HepG2 (cell line): ENCODE measurements around the gene FIBCD1. TPM values are rescaled to one million over a fixed set of nuclear protein-coding genes. Genes with fewer than 3 reads are reported as not detected.

ENCODE experiments used
- ATAC-seq: fragments of 200-7000 bp; cut with Tn5 transposase; 3 replicates; pipeline ENCODE4 v1.9.1; 2020; ENCODE audit warnings: mild to moderate bottlenecking, moderate library complexity
- BruUV-seq: library from RNA; stranded (reverse); fragments of 400-500 nt; replicated peaks from 2 replicates; lab custom pipeline; 2021; lab: Mats Ljungman, UMichigan
- CTCF ChIA-PET: fragments of 300-600 bp; formaldehyde crosslinking; extraction: SDS; loops from one replicate; lab custom pipeline; 2021; ENCODE audit warnings: low total read pairs, inconsistent platforms, low intra/inter-chr PET ratio; lab: Yijun Ruan, JAX
- POLR2A ChIA-PET: fragments of 350-600 bp; sonication (Branson Sonifier 250); formaldehyde crosslinking; loops from one replicate; lab custom pipeline; 2020; ENCODE audit warnings: antibody characterized with exemption, inconsistent platforms; lab: Yijun Ruan, JAX
- DNase-seq: peaks from one replicate; pipeline ENCODE4 v3.0.0-alpha.2; 2015; ENCODE audit warnings: low spot score
- FAIRE-seq: peaks from 3 replicates; lab custom pipeline; 2011; peaks lifted over from hg19 to GRCh38; lab: Jason Lieb, UNC
- H2AFZ ChIP-seq: one replicate; pipeline ENCODE4 v1.6.1; 2011; ENCODE audit warnings: low read length, inconsistent platforms
- H3K27ac ChIP-seq: fragments of 300-600 bp; 3 replicates; pipeline ENCODE4 v1.8.0; 2011; ENCODE audit warnings: mixed run types, mild to moderate bottlenecking, mixed read lengths, low read length, inconsistent platforms; ENCODE audit not compliant: insufficient read depth; ENCODE audit errors: extremely low read length
- H3K27me3 ChIP-seq, 2 experiments: fragments of 200-600 bp in 1 of 2; 2 replicates in 1 of 2; 3 replicates in 1 of 2; pipeline versions ENCODE4 v1.6.0 to v1.8.0; 2011; ENCODE audit warnings: low read length in 2 of 2, mild to moderate bottlenecking in 2 of 2, moderate library complexity in 2 of 2, inconsistent platforms in 1 of 2; ENCODE audit not compliant: insufficient read depth in 2 of 2, control insufficient read depth in 1 of 2
- H3K36me3 ChIP-seq, 2 experiments: fragments of 200-600 bp in 1 of 2; replicated peaks in 1 of 2; 2 replicates in 1 of 2; 3 replicates in 1 of 2; pipeline versions ENCODE4 v1.5.1 to v1.8.0; 2011; ENCODE audit warnings: low read length in 2 of 2, inconsistent platforms in 1 of 2; ENCODE audit not compliant: insufficient read depth in 2 of 2, control insufficient read depth in 1 of 2
- H3K4me1 ChIP-seq: 2 replicates; pipeline ENCODE4 v1.5.1; 2012; ENCODE audit warnings: low read length, inconsistent platforms; ENCODE audit not compliant: insufficient read depth
- H3K4me2 ChIP-seq: 2 replicates; pipeline ENCODE4 v1.6.0; 2011; ENCODE audit warnings: low read depth, low read length, inconsistent platforms
- H3K4me3 ChIP-seq, 3 experiments: fragments of 200-600 bp in 1 of 3; sonication (generic), shearing (Covaris generic) in 1 of 3; replicated peaks in 1 of 3; 2 replicates each; pipeline ENCODE4 v1.5.1; 2011 to 2016; ENCODE audit warnings: low read length in 3 of 3, inconsistent platforms in 2 of 3, low read depth in 2 of 3, mild to moderate bottlenecking in 2 of 3, control low read depth in 1 of 3, mixed read lengths in 1 of 3; ENCODE audit not compliant: insufficient read depth in 1 of 3
- H3K79me2 ChIP-seq: one replicate; pipeline ENCODE4 v1.6.1; 2011; ENCODE audit warnings: low read length, inconsistent platforms; ENCODE audit not compliant: insufficient read depth
- H3K9ac ChIP-seq: 2 replicates; pipeline ENCODE4 v1.6.0; 2011; ENCODE audit warnings: mild to moderate bottlenecking, low read depth, low read length, inconsistent platforms; ENCODE audit not compliant: insufficient read depth
- H3K9me3 ChIP-seq: 2 replicates; pipeline ENCODE4 v1.5.1; 2012; ENCODE audit warnings: mild to moderate bottlenecking, low read length
- H4K20me1 ChIP-seq: 2 replicates; pipeline ENCODE4 v1.6.0; 2011; ENCODE audit warnings: inconsistent platforms, mild to moderate bottlenecking, low read length, moderate library complexity; ENCODE audit not compliant: insufficient read depth
- ATF7 ChIP-seq, 2 experiments: fragments of 450-650 bp in 1 of 2; sonication (generic) in 1 of 2; formaldehyde crosslinking in 1 of 2; IDR thresholded peaks; 2 replicates each; pipeline versions ENCODE4 v1.4.0 to v1.6.1; 2016 to 2020; ENCODE audit warnings: antibody characterized with exemption in 1 of 2, mild to moderate bottlenecking in 1 of 2, missing genetic modification reagents in 1 of 2
- HNRNPH1 ChIP-seq: fragments of 200-400 bp; formaldehyde crosslinking; optimal IDR thresholded peaks from 2 replicates; pipeline ENCODE3; 2017; ENCODE audit warnings: mild to moderate bottlenecking, low read depth, low read length
- ISX ChIP-seq: sonication (generic); formaldehyde crosslinking; conservative IDR thresholded peaks from 2 replicates; pipeline ENCODE4 v1.5.0; 2020; ENCODE audit warnings: missing genetic modification reagents
- TGIF2 ChIP-seq: IDR thresholded peaks from 2 replicates; pipeline ENCODE4 v1.6.1; 2016; ENCODE audit warnings: control low read depth, missing compliant biosample characterization
- TRIM24 ChIP-seq: sonication (generic); formaldehyde crosslinking; IDR thresholded peaks from 2 replicates; pipeline ENCODE4 v1.8.0; 2022; ENCODE audit warnings: mild to moderate bottlenecking, missing genetic modification reagents
- ZNF350 ChIP-seq: sonication (generic); formaldehyde crosslinking; IDR thresholded peaks from 2 replicates; pipeline ENCODE4 v1.4.0; 2020; ENCODE audit warnings: mild to moderate bottlenecking, low read depth, missing genetic modification reagents, borderline replicate concordance
- ZNF674 ChIP-seq: sonication (generic); formaldehyde crosslinking; IDR thresholded peaks from 2 replicates; pipeline ENCODE4 v1.5.0; 2020; ENCODE audit warnings: low read depth, mild to moderate bottlenecking, missing genetic modification reagents
- ZNF850 ChIP-seq: sonication (generic); formaldehyde crosslinking; conservative IDR thresholded peaks from 2 replicates; pipeline ENCODE4 v1.9.0; 2021; ENCODE audit warnings: mild to moderate bottlenecking, missing genetic modification reagents
- WGBS: methylation state at CpG from one replicate; pipeline ENCODE4 v1.1.6; 2017; ENCODE audit warnings: low lambda C conversion rate; 5-methylcytosine and 5-hydroxymethylcytosine counted together
- in situ Hi-C: cut with HindIII; loops from 2 replicates; pipeline ENCODE4 v1.10.0; 2017; ENCODE audit warnings: low pct_unique_long_range_greater_than_20kb; ENCODE audit not compliant: extremely low pct_ligation_motif_present
- intact Hi-C: fragments of 100-400 bp; cut with micrococcal nuclease; formaldehyde crosslinking; loops from one replicate; pipeline ENCODE4 v1.10.0; 2022; ENCODE audit not compliant: unreplicated experiment
- polyA plus RNA-seq, 8 experiments: library from polyadenylated mRNA; depleted of rRNA in 3 of 8; stranded (reverse) in 7 of 8; unstranded in 1 of 8; fragments of >200 nt; fragmentation: Illumina TruSeq in 4 of 8; extraction: Trizol in 4 of 8; gene quantifications; 2 replicates each; pipeline versions ENCODE4 v1.2.1 to v1.2.3, GENCODE V29; 2011 to 2016; ENCODE audit warnings: low read depth in 4 of 8, missing spikeins in 1 of 8, mixed read lengths in 1 of 8; ENCODE audit not compliant: insufficient read depth in 1 of 8
- total RNA-seq, 5 experiments: library from RNA; depleted of rRNA; stranded (reverse); fragments of >200 nt; fragmentation: Illumina TruSeq; extraction: Trizol; gene quantifications; 2 replicates each; pipeline ENCODE4 v1.2.3, GENCODE V29; 2016; ENCODE audit warnings: low read depth in 1 of 5
- TF ChIP-seq, protein P1 (sequence below): sonication (generic); formaldehyde crosslinking; IDR thresholded peaks from 2 replicates; pipeline ENCODE4 v1.4.0; 2020; ENCODE audit warnings: missing genetic modification reagents, mild to moderate bottlenecking, borderline replicate concordance
- TF ChIP-seq, protein P2 (sequence below): sonication (generic); formaldehyde crosslinking; IDR thresholded peaks from 2 replicates; pipeline ENCODE4 v1.4.0; 2020; ENCODE audit warnings: missing genetic modification reagents
- TF ChIP-seq, protein P3 (sequence below): sonication (generic); formaldehyde crosslinking; IDR thresholded peaks from 2 replicates; pipeline ENCODE4 v1.4.0; 2020; ENCODE audit warnings: missing genetic modification reagents
- TF ChIP-seq, protein P4 (sequence below): sonication (generic); formaldehyde crosslinking; IDR thresholded peaks from 2 replicates; pipeline ENCODE4 v1.4.0; 2020; ENCODE audit warnings: missing genetic modification reagents, borderline replicate concordance

FIBCD1 gene
- total and polyA plus RNA-seq, 2 of the 13 experiments (the other 11 are each of a cell fraction or from before 2014, with no cell fraction given) = 0.55 to 0.89 TPM

DNA sequence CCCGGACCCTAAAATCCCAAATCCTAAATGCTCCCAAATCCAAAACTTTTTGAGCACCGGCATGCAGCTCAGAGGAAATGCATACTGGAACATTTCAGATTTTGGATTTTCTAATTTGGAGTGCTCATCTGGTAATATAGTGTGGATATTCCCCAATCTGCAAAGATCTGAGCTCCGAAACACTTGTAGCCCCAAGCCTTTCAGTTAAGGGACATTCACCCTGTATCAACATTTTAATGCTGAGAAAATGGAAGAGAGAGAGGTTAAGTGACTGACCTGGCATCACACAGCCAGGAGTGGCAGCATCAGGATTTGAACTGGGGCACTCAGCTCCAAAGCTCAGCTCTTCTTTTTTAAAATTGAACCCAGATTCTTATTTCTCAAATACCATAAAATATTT is 73.1 kb downstream of the FIBCD1 start:
- no peak for DNase-seq
- H2AFZ ChIP-seq = no peak overlapping the region
- no peak overlapping the region for H3K4me3 ChIP-seq
- no peak overlapping the region for H3K4me2 ChIP-seq
- H3K79me2 ChIP-seq = no peaks in the 10 kb centered on the region
- ChIA-PET POLR2A (interaction anchor here (0.7 kb wide), 1 partner anchor 743 kb away, joined by 3 read pairs; no protein-coding TSS in a partner anchor), CTCF (interaction anchor here (1.2 to 2.5 kb wide), 7 partner anchors 73 to 165 kb away, joined by 3 to 19 read pairs (median 8); partner anchors contain the start of gene FIBCD1)
- H3K4me1 ChIP-seq = peaks cover 6% of the 10 kb centered on the region
- peaks cover 22 to 61% of the 10 kb centered on the region in 2 experiments for H3K36me3 ChIP-seq
- no peak for FAIRE-seq
- H3K9ac ChIP-seq = no peak overlapping the region
- ATAC-seq = no peak
- intact Hi-C loops (loop anchor here (1.0 to 5.0 kb wide), 3 partner anchors 75 to 181 kb away; no protein-coding TSS in a partner anchor), in situ Hi-C loops (no loop called here)
- H4K20me1 ChIP-seq = peaks cover 13% of the 10 kb centered on the region
- 100% methylated on average over 3 of the region's 3 CpGs for WGBS
- BruUV-seq = no TSS peak
- no peaks in the 10 kb centered on the region for H3K9me3 ChIP-seq
- H3K27ac ChIP-seq = no peak overlapping the region
- H3K27me3 ChIP-seq = no peaks in the 10 kb centered on the region
- TF ChIP-seq ZNF674 = no peak
- no peak for TF ChIP-seq ATF7 (IDR thresholded peaks at IDR 0.05)
- TF ChIP-seq ATF7 (CRISPR knock-in tag; IDR thresholded peaks at IDR 0.05) = no peak
- TF ChIP-seq HNRNPH1 = no peak
- no peak for TF ChIP-seq TRIM24 (CRISPR knock-in tag)
- TF ChIP-seq, protein P1, sequence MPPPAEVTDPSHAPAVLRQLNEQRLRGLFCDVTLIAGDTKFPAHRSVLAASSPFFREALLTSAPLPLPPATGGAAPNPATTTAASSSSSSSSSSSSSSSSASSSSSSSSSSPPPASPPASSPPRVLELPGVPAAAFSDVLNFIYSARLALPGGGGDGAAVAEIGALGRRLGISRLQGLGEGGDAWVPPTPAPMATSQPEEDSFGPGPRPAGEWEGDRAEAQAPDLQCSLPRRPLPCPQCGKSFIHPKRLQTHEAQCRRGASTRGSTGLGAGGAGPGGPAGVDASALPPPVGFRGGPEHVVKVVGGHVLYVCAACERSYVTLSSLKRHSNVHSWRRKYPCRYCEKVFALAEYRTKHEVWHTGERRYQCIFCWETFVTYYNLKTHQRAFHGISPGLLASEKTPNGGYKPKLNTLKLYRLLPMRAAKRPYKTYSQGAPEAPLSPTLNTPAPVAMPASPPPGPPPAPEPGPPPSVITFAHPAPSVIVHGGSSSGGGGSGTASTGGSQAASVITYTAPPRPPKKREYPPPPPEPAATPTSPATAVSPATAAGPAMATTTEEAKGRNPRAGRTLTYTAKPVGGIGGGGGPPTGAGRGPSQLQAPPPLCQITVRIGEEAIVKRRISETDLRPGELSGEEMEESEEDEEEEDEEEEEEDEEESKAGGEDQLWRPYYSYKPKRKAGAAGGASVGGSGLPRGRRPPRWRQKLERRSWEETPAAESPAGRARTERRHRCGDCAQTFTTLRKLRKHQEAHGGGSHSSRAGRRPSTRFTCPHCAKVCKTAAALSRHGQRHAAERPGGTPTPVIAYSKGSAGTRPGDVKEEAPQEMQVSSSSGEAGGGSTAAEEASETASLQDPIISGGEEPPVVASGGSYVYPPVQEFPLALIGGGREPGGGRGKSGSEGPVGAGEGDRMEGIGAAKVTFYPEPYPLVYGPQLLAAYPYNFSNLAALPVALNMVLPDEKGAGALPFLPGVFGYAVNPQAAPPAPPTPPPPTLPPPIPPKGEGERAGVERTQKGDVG (CRISPR knock-in tag) = no peak
- no peak for TF ChIP-seq ZNF350 (CRISPR knock-in tag)
- no peak for TF ChIP-seq ZNF850 (CRISPR knock-in tag)
- TF ChIP-seq ISX (CRISPR knock-in tag) = no peak
- TF ChIP-seq TGIF2 (CRISPR knock-in tag) = no peak
- TF ChIP-seq, protein P2, sequence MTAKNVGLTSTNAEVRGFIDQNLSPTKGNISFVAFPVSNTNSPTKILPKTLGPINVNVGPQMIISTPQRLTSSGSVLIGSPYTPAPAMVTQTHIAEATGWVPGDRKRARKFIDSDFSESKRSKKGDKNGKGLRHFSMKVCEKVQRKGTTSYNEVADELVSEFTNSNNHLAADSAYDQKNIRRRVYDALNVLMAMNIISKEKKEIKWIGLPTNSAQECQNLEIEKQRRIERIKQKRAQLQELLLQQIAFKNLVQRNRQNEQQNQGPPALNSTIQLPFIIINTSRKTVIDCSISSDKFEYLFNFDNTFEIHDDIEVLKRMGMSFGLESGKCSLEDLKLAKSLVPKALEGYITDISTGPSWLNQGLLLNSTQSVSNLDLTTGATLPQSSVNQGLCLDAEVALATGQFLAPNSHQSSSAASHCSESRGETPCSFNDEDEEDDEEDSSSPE (CRISPR knock-in tag) = no peak
- TF ChIP-seq, protein P3, sequence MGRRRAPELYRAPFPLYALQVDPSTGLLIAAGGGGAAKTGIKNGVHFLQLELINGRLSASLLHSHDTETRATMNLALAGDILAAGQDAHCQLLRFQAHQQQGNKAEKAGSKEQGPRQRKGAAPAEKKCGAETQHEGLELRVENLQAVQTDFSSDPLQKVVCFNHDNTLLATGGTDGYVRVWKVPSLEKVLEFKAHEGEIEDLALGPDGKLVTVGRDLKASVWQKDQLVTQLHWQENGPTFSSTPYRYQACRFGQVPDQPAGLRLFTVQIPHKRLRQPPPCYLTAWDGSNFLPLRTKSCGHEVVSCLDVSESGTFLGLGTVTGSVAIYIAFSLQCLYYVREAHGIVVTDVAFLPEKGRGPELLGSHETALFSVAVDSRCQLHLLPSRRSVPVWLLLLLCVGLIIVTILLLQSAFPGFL (CRISPR knock-in tag) = no peak
- TF ChIP-seq, protein P4, sequence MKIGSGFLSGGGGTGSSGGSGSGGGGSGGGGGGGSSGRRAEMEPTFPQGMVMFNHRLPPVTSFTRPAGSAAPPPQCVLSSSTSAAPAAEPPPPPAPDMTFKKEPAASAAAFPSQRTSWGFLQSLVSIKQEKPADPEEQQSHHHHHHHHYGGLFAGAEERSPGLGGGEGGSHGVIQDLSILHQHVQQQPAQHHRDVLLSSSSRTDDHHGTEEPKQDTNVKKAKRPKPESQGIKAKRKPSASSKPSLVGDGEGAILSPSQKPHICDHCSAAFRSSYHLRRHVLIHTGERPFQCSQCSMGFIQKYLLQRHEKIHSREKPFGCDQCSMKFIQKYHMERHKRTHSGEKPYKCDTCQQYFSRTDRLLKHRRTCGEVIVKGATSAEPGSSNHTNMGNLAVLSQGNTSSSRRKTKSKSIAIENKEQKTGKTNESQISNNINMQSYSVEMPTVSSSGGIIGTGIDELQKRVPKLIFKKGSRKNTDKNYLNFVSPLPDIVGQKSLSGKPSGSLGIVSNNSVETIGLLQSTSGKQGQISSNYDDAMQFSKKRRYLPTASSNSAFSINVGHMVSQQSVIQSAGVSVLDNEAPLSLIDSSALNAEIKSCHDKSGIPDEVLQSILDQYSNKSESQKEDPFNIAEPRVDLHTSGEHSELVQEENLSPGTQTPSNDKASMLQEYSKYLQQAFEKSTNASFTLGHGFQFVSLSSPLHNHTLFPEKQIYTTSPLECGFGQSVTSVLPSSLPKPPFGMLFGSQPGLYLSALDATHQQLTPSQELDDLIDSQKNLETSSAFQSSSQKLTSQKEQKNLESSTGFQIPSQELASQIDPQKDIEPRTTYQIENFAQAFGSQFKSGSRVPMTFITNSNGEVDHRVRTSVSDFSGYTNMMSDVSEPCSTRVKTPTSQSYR (CRISPR knock-in tag) = no peak
